AG08395 (cell line): ENCODE results near the gene FOXN3.

ENCODE experiments used
- DNase-seq: peaks from one replicate; pipeline ENCODE4 v3.0.0; 2012; ENCODE audit warnings: mixed read lengths, low spot score

FOXN3 gene

DNA sequence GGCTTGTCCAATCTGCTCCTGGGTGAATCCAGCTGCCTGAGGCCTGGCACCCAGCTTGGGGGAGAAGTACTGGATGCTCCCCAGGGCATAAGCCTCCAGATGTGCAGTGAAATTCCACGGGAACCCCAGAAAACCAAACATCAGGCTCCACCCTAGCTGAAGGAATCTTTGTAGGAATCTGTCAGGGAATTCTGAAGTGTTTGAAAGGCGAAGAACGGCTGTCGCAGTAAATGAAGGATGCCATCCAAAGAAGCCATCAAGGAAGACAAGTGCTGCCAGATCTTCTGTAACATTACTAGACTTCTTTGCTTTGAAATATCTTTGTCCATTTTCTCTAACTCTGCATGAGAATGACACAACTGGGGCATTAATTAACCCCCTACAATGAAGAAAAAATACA is 219.4 kb downstream of the FOXN3 start:
- DNase-seq: no peak

DNA sequence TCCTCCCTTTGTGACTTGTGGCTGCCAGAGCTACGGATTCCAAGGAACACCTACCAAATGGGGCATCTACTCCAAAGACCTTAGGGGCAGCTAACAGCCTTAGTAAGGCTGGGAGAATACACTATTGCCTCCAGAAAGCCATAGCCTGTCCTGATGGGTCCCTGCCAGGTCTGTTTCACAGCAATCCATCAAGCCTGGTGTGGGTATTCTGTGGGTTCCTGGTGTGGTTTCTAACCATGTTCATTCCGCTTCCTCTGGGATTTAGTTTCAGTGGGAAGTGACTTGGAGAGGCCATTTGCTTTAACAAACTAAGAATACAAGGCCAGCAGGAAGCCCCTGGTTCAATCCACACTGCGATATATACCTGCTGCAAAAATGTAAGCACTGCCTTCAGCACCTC is 220.5 kb downstream of the FOXN3 start:
- no peak for DNase-seq

DNA sequence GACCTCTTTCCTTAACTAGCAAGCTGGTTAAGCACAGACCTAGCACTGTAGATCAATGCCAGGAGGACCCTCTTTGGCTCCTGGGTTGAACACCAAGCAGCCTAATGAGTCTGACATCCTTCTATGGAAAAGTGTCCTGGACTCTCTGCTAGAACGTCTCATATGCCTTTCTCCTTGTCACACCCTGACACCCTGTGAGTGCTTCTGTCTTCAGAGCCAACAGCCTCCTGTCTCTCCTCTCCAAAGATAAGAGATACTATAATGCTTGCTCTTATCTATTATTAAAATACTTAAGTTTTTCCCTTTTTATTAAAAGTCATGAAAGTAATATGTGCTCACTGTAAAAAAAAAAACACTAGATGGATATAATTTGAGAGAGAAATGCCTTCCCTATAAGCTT is 222.7 kb downstream of the FOXN3 start:
- DNase-seq: no peak

GRCh38 chr14:89190765-89191513 is 226.1 kb downstream of the FOXN3 start:
- DNase-seq: no peak

- DNase-seq: no peak
These were observed 228.5 kb downstream of the FOXN3 start for GRCh38 chr14:89188492-89188891.

DNA sequence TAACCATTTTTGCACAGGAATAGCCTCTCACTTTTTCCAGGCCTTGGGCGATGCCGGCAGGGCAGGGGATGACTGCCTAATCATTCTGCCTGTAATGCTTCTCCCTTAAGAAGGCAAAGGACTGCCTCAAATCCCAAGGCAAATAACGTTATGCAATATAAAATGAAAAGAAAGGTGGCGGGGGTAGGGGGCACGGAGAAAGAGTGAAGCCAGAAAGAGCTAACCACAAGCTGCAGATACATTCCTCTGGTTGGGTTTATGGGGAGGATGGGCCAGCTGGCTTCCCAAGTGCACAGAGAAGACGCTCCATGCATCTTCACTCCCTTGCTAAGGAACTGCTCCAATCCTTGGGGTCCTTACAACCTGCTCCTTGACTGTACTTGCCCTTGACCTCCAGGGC is 229.5 kb downstream of the FOXN3 start:
- DNase-seq: no peak

DNA sequence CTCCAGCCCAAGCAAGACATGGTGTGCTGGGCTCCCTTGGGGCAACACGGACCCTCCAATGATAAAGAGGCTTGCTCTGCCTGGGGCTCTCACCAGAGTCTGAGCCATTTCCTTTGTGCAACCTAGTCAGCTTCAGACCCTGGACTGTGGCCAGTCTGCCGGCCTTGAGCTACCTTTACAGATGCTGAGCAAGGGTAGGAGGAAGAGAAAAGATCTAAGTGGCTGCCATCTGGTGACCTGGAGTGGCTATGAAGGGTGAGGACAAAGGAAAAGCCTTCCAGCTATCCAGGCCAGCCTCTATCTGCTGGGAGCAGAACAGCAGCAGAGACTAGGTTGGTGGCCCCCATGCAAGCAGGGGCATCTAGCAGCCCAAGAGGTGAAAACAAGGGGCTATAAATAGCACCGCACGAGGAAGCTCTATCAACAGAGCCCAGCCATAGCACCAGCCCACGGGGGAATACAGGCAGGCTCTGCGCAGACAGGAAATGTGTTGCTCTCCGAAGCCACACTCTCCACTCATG is 230.1 kb downstream of the FOXN3 start:
- DNase-seq: no peak

DNA sequence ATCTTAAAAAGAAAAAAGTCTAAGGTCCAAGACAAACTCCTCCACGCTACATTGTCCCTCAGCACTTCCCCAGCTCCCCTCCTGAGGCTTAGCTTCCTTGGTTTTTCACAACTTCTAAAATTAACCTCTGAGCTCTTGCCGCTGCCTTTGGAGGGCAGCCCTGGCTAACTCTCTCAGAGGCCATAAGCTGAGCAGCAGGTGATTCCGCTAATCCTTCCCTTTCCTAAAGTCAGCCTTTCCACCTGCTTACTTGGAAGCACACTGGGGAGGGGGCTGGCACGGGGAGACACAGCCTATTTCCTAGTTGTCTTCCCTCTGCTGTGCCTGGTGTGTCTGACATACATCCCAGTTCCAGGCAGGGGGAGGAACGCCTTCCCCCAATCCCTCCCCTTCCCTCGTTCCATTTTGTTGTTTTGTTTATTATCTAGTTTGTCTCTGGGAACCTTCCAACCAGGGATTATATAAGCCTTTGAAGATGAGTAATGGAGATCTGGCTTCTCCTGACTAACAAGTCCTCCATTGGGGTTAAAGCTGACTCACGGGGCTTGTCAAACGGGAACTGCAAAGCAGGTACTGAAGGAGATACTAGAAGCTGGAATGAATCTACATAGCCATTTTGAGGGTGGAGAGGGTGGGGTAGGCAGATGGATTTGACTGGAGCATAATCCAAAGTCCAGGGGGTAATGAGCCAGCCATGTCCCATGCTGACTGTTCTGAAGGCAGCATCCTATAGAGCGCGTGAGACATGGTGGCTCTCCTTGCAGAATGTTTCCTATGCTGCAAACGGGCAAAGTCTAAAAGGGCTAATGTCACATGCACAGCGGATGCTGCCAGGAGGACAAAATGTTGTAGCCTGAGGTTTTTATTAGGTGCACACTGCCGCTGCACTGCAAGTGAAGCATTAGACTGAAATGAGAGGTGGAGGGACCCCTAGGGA is 230.8 kb downstream of the FOXN3 start:
- peak; percentile 62 for DNase-seq

GRCh38 chr14:89184952-89185351 is 232.1 kb downstream of the FOXN3 start:
- DNase-seq: no peak

DNA sequence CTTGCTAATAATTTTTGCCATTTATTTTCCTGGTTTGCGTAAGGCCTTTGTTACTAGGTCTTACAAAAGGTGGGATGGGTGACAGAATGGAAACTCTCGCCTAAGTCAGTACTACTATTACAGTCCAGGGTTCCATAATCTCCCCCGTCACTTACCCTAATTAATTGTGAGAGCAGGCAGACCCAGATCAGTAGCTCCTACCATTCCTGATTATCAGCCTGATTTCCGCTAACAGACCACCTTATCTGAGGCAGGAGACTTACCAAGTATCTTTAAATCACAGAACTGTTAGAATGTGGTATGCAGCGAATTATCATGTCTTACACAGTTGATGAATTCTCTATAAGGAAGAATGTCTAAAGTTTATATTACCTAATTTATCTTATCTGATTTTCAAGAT is 234.7 kb downstream of the FOXN3 start:
- DNase-seq: no peak

- DNase-seq: no peak
These were observed 236.5 kb downstream of the FOXN3 start for GRCh38 chr14:89180546-89180945.

DNA sequence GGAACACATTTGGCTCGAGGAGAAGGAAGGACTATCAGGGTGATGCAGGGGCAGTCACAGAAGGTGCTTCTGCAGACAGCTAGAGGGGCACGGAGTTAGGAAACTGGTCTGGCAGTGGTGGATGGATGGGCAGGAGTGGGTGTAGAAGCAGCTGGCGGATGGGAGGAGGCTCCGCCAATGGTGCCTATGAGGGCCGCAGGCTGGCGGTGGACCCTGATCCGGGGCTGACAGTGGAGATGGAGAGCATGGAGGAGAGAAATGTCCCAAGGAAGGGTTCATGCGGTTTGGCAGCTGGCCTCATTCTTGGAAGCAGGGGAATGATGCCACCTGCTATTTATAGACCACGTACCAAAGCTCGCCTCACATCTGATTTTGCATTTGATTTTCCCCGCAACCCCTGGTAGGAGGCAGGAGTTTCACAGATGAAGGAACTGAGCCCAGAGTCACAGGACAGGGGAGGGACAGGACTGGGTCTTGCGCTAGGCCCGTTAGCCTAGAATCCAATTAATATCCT is 237.1 kb downstream of the FOXN3 start:
- no peak for DNase-seq

DNA sequence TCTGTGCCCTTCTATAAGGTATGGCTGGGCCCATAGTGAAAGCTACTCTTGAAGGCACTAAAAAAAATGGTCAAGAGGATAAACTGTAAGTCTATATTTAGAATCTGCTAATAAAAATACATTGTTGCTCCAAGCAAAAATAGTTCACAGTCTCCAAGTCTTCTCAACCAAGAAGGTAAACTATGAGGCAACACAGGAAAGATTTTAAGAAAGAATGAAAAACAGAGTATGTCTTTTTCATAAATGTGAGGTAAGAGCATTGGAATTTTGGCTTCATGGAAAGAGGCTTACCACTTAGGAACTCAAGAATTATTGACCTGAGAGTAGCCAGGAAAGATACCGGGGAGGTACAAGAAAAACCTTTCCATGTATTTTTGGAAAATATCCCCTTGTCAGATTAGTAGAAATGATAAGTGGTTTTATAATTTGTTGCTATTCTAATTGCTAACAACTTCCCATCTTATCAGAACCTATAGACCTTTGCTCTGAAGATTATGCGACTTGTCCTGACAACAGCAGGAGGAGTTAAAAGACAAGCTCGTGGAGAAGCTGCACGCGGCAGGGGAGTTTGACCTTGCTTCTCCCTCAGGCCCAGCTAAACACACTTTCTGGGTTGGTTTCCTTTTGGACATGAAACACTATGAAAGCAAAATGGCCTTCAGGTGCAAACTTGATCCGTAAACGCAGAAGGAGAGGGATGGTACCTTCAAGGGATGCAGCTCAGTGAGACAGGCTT is 238.1 kb downstream of the FOXN3 start:
- no peak for DNase-seq

DNA sequence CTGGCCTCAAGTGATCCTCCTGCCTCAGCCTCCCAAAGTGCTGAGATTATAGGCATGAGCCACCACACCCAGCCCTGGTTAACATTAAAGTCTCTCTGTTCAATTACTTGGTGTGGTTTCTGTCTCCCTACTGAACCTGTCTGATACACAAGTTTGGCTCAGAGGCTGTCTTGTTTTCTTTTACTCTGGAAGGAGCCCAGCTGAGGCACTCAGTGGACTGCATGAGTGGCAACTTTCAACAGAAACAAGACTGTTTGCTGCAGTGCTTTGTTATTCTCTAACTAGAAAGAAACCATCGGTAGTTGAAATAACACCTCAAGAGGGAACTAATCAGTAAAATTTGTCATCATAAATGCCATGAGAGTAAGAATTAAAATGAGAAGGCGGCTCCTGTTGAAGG is 238.7 kb downstream of the FOXN3 start:
- DNase-seq: no peak

GRCh38 chr14:89175881-89176799 is 240.9 kb downstream of the FOXN3 start:
- DNase-seq: no peak

DNA sequence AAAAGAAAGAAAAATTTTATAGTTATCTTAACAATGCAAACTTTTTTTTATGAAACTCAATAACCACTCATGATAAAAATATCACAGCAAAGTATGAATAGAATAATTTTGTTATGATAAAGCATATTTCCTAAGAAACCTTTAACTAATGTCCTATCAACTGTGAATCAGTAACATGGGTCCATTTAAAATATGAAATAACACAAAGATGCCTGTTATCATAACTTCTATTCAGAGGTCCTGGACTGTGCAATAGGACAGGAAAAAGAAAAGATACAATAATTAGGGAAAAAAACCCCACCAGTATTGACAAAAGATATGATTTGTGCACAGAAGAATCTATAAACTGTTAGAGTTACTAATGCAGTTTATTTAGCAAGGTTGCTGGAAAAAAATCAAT is 245.4 kb downstream of the FOXN3 start:
- no peak for DNase-seq

DNA sequence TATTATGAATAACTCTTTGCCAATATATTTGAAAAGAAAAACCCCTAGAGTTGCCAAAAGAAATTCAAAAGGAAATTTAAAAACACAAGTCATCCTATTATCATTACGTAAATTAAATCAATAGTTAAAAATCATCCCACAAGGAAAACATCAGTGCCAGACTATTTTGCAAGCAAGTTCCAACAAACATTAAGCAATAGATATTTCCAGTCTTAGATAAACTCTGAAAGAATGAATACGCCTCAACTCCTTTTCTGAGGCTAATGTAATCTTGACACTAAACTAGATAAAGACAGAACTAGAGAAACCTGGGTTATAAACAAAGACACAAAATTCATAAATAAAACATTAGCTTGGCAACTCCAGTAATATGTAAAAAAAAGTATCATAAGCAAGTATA is 245.9 kb downstream of the FOXN3 start:
- DNase-seq: no peak

- DNase-seq: no peak
These were observed 249.3 kb downstream of the FOXN3 start for GRCh38 chr14:89167705-89168104.

GRCh38 chr14:89166633-89167032 is 250.4 kb downstream of the FOXN3 start:
- no peak for DNase-seq

- no peak for DNase-seq
These were observed 251.5 kb downstream of the FOXN3 start for GRCh38 chr14:89165189-89166181.
